ENCODE data around the gene INPP5F. TPM values are rescaled to one million over a fixed set of nuclear protein-coding genes. Genes with fewer than 3 reads are reported as not detected.

INPP5F gene
- total RNA-seq, 6 donors from 2014 or later: 6.7 to 14.4 (median 10.1) TPM

DNA sequence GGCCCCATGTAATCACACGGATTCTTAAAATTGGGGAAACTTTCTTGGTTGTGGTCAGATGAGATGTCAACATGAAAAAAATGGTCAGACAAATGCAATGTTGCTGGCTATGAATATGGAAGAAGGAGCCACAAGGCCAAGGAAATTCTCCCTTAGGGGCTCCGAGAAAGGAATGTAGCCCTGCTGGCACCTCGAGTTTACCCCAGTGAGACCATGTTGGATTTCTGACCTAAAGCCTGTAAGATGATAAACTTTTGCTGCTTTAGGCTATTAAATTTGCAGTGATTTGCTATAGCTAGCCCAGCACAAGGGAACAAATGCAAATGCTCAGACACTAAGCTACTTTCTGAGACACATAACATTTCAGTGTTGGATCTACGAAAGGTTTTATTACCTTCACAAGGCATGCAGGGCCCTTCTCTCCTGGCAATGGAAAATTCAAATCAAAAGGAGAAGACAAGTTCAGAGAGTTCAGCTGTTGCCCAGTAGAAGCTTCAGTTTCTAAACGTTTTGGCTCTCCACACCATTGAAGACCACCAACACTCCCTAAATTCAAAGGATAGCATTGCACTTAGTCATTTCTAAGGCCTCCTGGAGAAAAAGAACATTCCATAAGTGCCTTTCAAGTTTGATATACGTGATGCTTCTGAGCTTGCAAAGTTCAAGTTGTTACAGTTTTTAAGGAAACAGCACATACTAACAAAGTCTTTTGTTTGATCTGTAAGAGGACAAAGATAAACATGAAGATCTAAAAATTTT, 123.4 kb downstream of the INPP5F start:
- no peaks in the 10 kb centered on the region for H3K9me3 ChIP-seq
- H3K27me3 ChIP-seq: no peaks in the 10 kb centered on the region
- H3K4me3 ChIP-seq: no peak overlapping the region
- H3K36me3 ChIP-seq: peaks cover 12 to 96% (median 55%) of the 10 kb centered on the region in 4 donors
- TF ChIP-seq EP300 (IDR thresholded peaks at IDR 0.05): no peak
- TF ChIP-seq POLR2AphosphoS5 (IDR thresholded peaks at IDR 0.05): no peak
- WGBS, 2 donors: 80% methylated on average over 6 of the region's 6 CpGs
- no peak for DNase-seq
- ATAC-seq (ENCODE audit: low FRiP score in 2 of 2): no peak
- peaks cover 0 to 6% (median 0%) of the 10 kb centered on the region in 4 donors for H3K4me1 ChIP-seq
- H3K27ac ChIP-seq: no peak overlapping the region

DNA sequence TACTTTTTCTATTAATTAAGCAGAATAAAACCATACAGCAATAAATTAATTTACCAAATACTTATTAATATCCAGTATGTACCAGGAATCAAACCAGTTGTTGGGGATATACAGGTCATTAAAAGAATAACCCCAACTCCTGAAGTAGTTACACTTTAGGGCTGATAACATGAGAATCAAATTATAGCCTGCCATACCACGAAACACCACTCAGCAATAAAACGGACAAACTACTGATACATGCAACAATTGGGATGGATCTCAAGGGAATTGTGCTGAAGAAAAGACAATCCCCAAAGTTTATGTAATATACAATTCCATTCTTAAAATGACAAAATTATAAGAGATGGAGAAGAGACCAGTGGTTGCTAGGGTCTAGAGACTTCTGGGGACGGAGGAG, 124.1 kb downstream of the INPP5F start:
- peaks cover 12 to 96% (median 49%) of the 10 kb centered on the region in 4 donors for H3K36me3 ChIP-seq
- ATAC-seq (ENCODE audit: low FRiP score in 2 of 2): no peak
- TF ChIP-seq, protein P1, sequence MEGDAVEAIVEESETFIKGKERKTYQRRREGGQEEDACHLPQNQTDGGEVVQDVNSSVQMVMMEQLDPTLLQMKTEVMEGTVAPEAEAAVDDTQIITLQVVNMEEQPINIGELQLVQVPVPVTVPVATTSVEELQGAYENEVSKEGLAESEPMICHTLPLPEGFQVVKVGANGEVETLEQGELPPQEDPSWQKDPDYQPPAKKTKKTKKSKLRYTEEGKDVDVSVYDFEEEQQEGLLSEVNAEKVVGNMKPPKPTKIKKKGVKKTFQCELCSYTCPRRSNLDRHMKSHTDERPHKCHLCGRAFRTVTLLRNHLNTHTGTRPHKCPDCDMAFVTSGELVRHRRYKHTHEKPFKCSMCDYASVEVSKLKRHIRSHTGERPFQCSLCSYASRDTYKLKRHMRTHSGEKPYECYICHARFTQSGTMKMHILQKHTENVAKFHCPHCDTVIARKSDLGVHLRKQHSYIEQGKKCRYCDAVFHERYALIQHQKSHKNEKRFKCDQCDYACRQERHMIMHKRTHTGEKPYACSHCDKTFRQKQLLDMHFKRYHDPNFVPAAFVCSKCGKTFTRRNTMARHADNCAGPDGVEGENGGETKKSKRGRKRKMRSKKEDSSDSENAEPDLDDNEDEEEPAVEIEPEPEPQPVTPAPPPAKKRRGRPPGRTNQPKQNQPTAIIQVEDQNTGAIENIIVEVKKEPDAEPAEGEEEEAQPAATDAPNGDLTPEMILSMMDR (IDR thresholded peaks at IDR 0.05): no peak
- TF ChIP-seq POLR2AphosphoS5 (IDR thresholded peaks at IDR 0.05) (no peak), EP300 (IDR thresholded peaks at IDR 0.05) (no peak), POLR2A (IDR thresholded peaks at IDR 0.05) (no peak)
- peak overlapping the region in 1 of 4 donors; percentile 65 for H3K27ac ChIP-seq
- WGBS, 2 donors: 94 to 97% methylated on average over 3 of the region's 3 CpGs
- H3K4me3 ChIP-seq: no peak overlapping the region
- no peak for DNase-seq
- no peaks in the 10 kb centered on the region for H3K9me3 ChIP-seq
- no peaks in the 10 kb centered on the region for H3K27me3 ChIP-seq
- H3K4me1 ChIP-seq: peaks cover 0 to 6% (median 0%) of the 10 kb centered on the region in 4 donors

DNA sequence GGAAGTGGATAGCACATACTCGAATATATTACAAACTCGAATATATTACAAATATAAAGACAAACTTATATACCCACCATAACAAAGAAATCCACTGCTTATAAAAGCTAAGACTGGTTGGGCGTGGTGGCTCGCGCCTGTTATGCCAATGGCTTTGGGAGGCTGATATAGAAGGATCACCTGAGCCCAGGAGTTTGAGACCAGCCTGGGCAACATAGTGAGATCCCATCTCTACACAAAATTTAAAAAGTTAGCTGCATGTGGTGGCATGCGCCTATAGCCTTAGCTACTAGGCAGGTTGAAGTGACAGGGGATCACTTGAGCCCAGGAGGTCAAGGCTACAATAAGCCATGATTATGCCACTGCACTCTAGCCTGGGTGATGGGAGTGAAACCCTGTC, 126.4 kb downstream of the INPP5F start:
- no peak for TF ChIP-seq POLR2A (IDR thresholded peaks at IDR 0.05)
- no peak for TF ChIP-seq POLR2AphosphoS5 (IDR thresholded peaks at IDR 0.05)
- TF ChIP-seq, protein P1 (IDR thresholded peaks at IDR 0.05): no peak
- no peak for TF ChIP-seq EP300 (IDR thresholded peaks at IDR 0.05)
- Histone ChIP-seq H3K27ac (no peak overlapping the region), H3K4me1 (peaks cover 0 to 6% (median 0%) of the 10 kb centered on the region in 4 donors), H3K36me3 (peaks cover 12 to 97% (median 44%) of the 10 kb centered on the region in 4 donors), H3K27me3 (no peaks in the 10 kb centered on the region), H3K9me3 (no peaks in the 10 kb centered on the region), H3K4me3 (no peak overlapping the region)
- DNase-seq: no peak
- 91 to 93% methylated on average over 6 of the region's 6 CpGs for WGBS, 2 donors
- ATAC-seq (ENCODE audit: low FRiP score in 2 of 2): no peak

DNA sequence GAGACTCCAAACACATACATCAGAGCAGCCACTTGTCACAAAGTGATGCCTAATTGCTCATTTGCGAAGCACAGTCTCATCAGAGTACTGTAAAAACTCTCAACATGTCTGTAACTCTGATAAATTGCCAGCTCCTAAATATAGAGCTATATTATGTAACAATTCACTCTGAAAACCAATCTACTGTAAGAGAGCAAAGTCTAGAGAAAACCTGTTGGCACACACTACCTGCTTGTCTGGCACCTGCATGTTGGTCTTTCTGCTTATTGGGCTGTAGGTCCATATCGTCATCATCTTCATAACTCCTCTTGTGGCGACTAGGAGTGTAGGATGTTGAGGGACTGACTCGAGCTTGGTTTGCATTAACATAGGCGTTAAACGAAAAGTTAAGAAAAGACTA, 127.0 kb downstream of the INPP5F start:
- TF ChIP-seq POLR2A (IDR thresholded peaks at IDR 0.05): no peak
- TF ChIP-seq, protein P1 (IDR thresholded peaks at IDR 0.05): no peak
- no peak for TF ChIP-seq EP300 (IDR thresholded peaks at IDR 0.05)
- TF ChIP-seq POLR2AphosphoS5 (IDR thresholded peaks at IDR 0.05): no peak
- peaks cover 0 to 6% (median 0%) of the 10 kb centered on the region in 4 donors for H3K4me1 ChIP-seq
- no peaks in the 10 kb centered on the region for H3K27me3 ChIP-seq
- 93 to 95% methylated on average over 6 of the region's 6 CpGs for WGBS, 2 donors
- H3K9me3 ChIP-seq: no peaks in the 10 kb centered on the region
- ATAC-seq (ENCODE audit: low FRiP score in 2 of 2) (no peak), DNase-seq (no peak)
- H3K27ac ChIP-seq: no peak overlapping the region
- peaks cover 10 to 97% (median 40%) of the 10 kb centered on the region in 4 donors for H3K36me3 ChIP-seq
- H3K4me3 ChIP-seq: no peak overlapping the region

DNA sequence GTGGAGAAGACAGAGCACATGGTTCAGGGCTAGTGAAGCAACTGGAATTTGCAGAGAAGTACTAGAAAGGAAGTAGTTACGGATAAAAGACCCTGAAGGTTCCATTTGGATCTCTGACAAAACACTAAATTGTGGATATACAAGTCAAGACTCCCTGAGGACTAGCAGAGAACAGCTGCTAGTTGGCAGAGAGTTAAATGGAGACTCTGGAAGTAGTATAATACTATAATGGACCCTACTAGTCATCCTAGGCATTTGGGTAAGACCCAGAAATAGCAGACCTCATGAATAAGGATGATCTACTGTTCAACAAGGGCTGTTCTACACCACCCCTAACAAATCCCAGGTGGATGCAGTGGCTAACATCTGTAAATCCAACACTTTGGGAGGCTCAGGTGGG, 127.7 kb downstream of the INPP5F start:
- no peak for ATAC-seq (ENCODE audit: low FRiP score in 2 of 2)

More for the DNA sequence above, 127.7 kb downstream of the INPP5F start:
- H3K36me3 ChIP-seq: peaks cover 9 to 97% (median 38%) of the 10 kb centered on the region in 4 donors
- TF ChIP-seq POLR2A (IDR thresholded peaks at IDR 0.05) (no peak), POLR2AphosphoS5 (IDR thresholded peaks at IDR 0.05) (no peak), EP300 (IDR thresholded peaks at IDR 0.05) (no peak)
- TF ChIP-seq, protein P1 (IDR thresholded peaks at IDR 0.05): no peak
- no peaks in the 10 kb centered on the region for H3K9me3 ChIP-seq
- 82 to 95% methylated on average over 1 of the region's 1 CpG for WGBS, 2 donors
- peaks cover 0 to 6% (median 0%) of the 10 kb centered on the region in 4 donors for H3K4me1 ChIP-seq
- H3K27me3 ChIP-seq: no peaks in the 10 kb centered on the region
- H3K4me3 ChIP-seq: no peak overlapping the region
- DNase-seq: no peak
- no peak overlapping the region for H3K27ac ChIP-seq

Measured in upper lobe of left lung (tissue), 6 donors.